Measurements from ENCODE around the gene GNB1. TPM values are rescaled to one million over a fixed set of nuclear protein-coding genes. Genes with fewer than 3 reads are reported as not detected.
"Not testable (repeated sequence)": the region's sequence is repeated elsewhere in the genome, so short reads cannot be mapped to it uniquely, and the experiment has no call there.

GNB1 gene
- total and polyA plus RNA-seq, 9 of the 15 experiments (the other 6 are each of a cell fraction or from before 2014, with no cell fraction given) = 34.3 to 388 (median 114) TPM

DNA sequence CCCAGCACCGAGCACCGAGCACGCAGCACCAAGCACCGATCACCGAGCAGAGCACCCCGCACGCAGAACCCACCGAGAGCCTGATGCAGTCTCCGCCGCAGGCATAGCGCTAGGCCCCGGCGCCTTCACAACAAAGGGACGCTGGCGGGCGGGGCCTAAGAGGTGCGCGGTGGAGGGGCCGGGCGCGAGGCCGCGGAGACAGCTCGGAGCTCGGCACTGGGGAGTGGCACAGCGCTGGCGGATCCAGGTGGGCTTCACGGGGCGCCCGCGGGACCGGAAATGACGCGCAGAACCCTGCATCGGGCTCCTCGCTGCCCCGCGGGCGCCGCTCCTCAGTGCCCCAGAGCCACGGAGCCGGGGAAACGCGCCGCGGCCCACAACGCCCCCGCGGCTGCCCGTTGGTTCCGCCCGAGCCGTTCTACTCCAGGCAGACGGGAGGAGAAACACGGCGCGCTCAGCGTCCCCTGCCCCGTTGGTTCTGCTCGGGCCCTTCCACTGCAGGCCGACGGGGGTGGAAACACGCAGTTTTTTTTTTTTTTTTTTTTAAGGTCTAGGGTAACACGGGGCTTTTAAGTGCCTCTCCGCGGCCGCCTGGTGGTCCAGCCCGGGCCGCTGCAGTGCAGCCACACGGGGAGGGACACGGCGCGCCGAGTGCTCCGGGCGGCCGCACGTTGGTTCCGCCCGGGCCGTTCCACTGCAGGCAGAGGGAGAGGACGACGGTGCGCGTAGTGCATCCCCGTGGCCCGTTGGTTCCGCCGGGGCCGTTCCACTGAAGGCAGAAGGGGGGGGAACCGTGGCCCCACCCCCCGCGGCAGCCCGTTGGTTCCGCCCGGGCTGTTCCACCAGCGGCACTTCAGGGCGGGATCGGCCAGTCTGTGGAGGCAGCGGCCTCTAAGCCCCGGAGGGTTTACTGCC, 145.0 kb downstream of the GNB1 start (continued):
- TF ChIP-seq CCNT2 (IDR thresholded peaks at IDR 0.05; ENCODE audit: borderline replicate concordance, extremely low read depth, insufficient read length, low read depth, low read length) = peak; percentile 48
- peak; percentile 89 for TF ChIP-seq JUND (IDR thresholded peaks at IDR 0.05; ENCODE audit: borderline replicate concordance, low read depth, low read length)
- not testable (repeated sequence) for TF ChIP-seq JUND (tag; IDR thresholded peaks at IDR 0.05; ENCODE audit: borderline replicate concordance, low read depth, low read length); TOE1 (CRISPR knock-in tag; IDR thresholded peaks at IDR 0.05; ENCODE audit: borderline replicate concordance, low read depth); FOXM1 (CRISPR knock-in tag; IDR thresholded peaks at IDR 0.05; ENCODE audit: low read depth); ATF1 (CRISPR knock-in tag; IDR thresholded peaks at IDR 0.05)
- peak; percentile 98 for TF ChIP-seq SREBF1 (IDR thresholded peaks at IDR 0.05; ENCODE audit: borderline replicate concordance, low read depth, low read length)
- TF ChIP-seq RAD21 (CRISPR knock-in tag; conservative IDR thresholded peaks at IDR 0.05 in 1 of 2, IDR thresholded peaks at IDR 0.05 in 1 of 2) = peak in 1 of 2 experiments; percentile 19; a peak in 1 of 4 replicates
- 0 out of 2 replicates have a peak, but pooled peaks have one; percentile 12 for TF ChIP-seq ARID1B (IDR thresholded peaks at IDR 0.05)
- TF ChIP-seq GABPA (tag; conservative IDR thresholded peaks at IDR 0.05; ENCODE audit: low read depth) = 0 out of 2 replicates have a peak, but pooled peaks have one; percentile 10
- peak; percentile 89 for TF ChIP-seq TOE1 (IDR thresholded peaks at IDR 0.05; ENCODE audit: borderline replicate concordance)
- TF ChIP-seq, protein P1, sequence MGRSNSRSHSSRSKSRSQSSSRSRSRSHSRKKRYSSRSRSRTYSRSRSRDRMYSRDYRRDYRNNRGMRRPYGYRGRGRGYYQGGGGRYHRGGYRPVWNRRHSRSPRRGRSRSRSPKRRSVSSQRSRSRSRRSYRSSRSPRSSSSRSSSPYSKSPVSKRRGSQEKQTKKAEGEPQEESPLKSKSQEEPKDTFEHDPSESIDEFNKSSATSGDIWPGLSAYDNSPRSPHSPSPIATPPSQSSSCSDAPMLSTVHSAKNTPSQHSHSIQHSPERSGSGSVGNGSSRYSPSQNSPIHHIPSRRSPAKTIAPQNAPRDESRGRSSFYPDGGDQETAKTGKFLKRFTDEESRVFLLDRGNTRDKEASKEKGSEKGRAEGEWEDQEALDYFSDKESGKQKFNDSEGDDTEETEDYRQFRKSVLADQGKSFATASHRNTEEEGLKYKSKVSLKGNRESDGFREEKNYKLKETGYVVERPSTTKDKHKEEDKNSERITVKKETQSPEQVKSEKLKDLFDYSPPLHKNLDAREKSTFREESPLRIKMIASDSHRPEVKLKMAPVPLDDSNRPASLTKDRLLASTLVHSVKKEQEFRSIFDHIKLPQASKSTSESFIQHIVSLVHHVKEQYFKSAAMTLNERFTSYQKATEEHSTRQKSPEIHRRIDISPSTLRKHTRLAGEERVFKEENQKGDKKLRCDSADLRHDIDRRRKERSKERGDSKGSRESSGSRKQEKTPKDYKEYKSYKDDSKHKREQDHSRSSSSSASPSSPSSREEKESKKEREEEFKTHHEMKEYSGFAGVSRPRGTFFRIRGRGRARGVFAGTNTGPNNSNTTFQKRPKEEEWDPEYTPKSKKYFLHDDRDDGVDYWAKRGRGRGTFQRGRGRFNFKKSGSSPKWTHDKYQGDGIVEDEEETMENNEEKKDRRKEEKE (IDR thresholded peaks at IDR 0.05; ENCODE audit: borderline replicate concordance in 1 of 2, control insufficient read depth in 1 of 2, low read depth in 2 of 2, low read length in 1 of 2) = peak in 1 of 2 experiments; percentile 93; a peak in 2 of 4 replicates
- TF ChIP-seq FOXM1 (IDR thresholded peaks at IDR 0.05; ENCODE audit: low read depth) = 0 out of 2 replicates have a peak, but pooled peaks have one; percentile 44
- peak; percentile 55; the same call in 1 of the 2 replicates for TF ChIP-seq ATF1 (tag; IDR thresholded peaks at IDR 0.05)
- TF ChIP-seq POLR2A (conservative IDR thresholded peaks at IDR 0.05) = 0 out of 2 replicates have a peak, but pooled peaks have one; percentile 37
- TF ChIP-seq TCF7L2 (IDR thresholded peaks at IDR 0.05; ENCODE audit: low read depth, low read length) = peak; percentile 85
- peak; percentile 41; the same call in 1 of the 2 replicates for TF ChIP-seq RBFOX2 (IDR thresholded peaks at IDR 0.05; ENCODE audit: low read depth, low read length)
- peak; percentile 74 for TF ChIP-seq RB1 (IDR thresholded peaks at IDR 0.05; ENCODE audit: low read depth)
- TF ChIP-seq PRMT5 (CRISPR knock-in tag; IDR thresholded peaks at IDR 0.05) = peak; percentile 87; the same call in 1 of the 2 replicates
- 0 out of 2 replicates have a peak, but pooled peaks have one; percentile 39 for TF ChIP-seq SIN3B (IDR thresholded peaks at IDR 0.05; ENCODE audit: low read depth)
- peak; percentile 81 for TF ChIP-seq SP1 (CRISPR knock-in tag; IDR thresholded peaks at IDR 0.05)
- TF ChIP-seq FIP1L1 (IDR thresholded peaks at IDR 0.05; ENCODE audit: low read depth, low read length, poor library complexity, severe bottlenecking) = peak; percentile 68
